DMS53 treated with DMSO at 0.1 percent for 48 hours (cell line): ENCODE data around the gene ZNF654.
"Not testable (repeated sequence)": the region's sequence is repeated elsewhere in the genome, so short reads cannot be mapped to it uniquely, and the experiment has no call there.

ENCODE experiments used
- DNase-seq: peaks from one replicate; lab custom pipeline; 2025; ENCODE audit not compliant: unreplicated experiment; lab: John Stamatoyannopoulos, UW

ZNF654 gene

GRCh38 chr3:88059380-88060170 lies 520 bp downstream of the ZNF654 start:
- no peak for DNase-seq

DNA sequence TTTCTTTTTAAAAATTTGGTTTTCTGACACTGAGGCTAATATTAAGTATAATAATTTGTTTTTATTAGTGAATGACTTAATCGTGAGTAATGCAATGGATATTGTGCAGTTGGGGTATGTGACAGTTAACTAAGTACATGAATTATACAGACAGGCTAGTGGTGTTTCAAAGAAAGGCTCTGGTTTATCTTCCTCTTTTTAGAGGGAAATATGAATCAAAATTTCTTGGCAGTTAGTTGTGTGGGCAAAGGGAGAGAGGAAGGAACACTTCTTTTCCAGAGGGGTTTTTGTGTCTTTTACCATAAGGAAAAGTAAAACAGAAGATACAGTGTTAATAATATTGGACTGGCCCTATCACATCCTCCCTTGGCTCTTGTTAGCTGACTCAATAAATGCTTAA lies 2.7 kb downstream of the ZNF654 start:
- DNase-seq: no peak

DNA sequence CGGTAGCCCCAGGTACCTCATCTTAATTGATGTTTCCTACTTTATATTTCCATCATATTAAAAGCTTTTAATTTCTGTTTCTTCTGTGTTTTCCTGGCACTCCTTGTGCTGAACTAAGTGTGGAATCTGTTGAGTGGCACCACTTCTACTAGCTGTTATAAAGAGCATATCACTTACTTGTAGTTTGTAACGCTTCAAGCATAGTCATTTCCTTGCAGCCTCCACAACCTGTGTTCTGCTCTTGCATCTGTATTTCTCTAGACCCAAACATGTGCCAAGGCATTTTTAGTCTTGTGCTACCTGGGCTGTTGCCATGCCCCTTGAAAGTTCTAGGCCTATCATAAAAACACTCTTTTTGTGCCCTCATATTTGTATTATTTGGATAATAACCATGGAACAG lies 16.0 kb downstream of the ZNF654 start:
- DNase-seq: no peak

DNA sequence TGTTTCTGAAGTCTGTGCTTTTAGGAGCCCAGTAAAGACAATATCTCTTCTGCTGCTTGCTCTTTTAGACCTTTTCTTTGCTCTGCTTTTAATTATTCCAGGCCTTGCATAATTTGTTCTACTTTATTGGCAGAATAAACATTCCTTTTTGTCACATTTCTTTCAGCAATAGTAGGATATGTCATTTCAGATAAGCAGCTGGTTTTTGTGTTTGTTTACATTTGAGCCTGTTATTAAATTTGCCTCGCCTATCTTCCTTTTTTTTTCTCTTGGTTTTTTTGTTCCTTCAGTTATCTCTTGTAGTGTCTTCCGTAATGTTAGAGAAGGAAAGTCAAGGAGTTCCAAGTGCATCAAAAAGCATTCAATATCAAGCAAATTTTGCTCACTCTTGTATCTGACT lies 16.4 kb downstream of the ZNF654 start:
- DNase-seq: no peak

GRCh38 chr3:88076712-88077111 lies 17.7 kb downstream of the ZNF654 start:
- no peak for DNase-seq

DNA sequence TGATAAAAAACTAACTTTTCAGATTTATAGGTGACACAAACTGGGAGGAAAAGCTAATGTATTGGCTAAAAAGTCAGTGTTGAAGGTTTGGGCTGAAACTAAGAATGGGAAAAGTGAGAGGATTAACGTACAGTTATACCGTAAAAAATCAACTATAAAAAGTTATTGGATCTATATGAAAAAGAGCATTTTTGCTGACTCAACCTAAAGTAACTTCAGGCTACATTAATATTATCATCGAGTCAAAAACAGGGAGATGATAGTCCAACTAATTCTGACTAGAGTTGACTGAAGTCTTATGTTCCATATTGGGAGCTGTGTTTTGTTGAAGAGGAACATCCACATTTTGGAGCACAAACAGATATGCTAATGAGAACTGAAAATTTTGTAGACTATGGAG lies 19.9 kb downstream of the ZNF654 start:
- DNase-seq: no peak

DNA sequence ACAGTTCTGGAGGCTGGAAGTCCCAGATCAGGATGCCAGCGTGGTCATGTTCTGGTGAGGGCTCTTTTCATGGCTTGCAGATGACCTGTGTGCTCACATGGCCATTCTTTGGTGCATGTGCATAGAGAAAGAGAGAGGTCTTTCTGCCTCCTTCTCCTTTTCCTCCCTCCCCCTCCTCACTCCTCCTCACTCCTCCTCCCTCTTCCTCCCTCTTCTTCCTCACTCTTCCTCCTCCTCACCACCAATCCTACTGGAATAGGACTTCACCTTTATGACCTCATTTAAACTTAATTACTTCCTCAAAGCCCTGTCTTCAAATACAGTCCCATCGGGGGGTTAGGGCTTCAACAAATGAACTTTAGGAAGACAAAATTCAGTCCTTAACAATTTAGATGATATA lies 23.8 kb downstream of the ZNF654 start:
- DNase-seq: no peak

- DNase-seq: no peak
Observed at GRCh38 chr3:88084097-88084501, 25.0 kb downstream of the ZNF654 start.

DNA sequence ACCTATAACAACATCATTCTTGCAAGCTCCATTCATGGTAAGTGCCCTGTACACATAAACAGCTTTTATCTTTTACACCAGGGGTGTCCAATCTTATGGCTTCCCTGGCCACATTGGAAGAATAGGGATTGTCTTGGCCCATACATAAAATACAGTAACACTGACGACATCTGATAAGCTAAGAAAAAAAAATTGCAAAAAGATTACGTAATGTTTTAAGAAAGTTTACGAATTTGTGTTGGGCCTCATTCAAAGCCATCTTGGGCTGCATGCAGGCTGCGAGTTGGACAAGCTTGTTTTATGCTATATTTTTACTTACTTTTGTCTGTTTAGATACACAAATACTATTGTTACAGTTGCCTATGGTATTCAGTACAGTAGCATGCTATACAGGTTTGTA lies 31.6 kb downstream of the ZNF654 start:
- DNase-seq: no peak

- no peak for DNase-seq
Observed at GRCh38 chr3:88092270-88092669, 33.2 kb downstream of the ZNF654 start.

- no peak for DNase-seq
Observed at GRCh38 chr3:88093266-88093665, 34.2 kb downstream of the ZNF654 start.

DNA sequence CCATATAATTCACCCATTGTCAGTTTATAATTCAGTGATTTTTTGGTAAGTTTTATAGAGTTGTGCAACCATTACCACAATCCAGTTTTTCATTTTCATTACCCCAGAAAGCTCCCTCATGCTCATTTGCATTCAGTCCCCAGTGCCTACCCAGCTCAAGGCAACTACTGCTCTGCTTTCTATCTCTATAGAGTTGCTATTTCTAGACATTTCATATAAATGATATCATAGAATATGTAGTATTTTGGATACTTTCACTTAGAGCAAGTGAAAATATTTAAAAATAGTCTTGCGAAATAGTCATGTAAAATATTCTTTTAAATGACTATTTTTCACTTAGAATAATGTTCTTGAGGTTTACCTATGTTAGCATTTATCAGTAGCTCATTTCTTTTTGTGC lies 42.1 kb downstream of the ZNF654 start:
- no peak for DNase-seq

DNA sequence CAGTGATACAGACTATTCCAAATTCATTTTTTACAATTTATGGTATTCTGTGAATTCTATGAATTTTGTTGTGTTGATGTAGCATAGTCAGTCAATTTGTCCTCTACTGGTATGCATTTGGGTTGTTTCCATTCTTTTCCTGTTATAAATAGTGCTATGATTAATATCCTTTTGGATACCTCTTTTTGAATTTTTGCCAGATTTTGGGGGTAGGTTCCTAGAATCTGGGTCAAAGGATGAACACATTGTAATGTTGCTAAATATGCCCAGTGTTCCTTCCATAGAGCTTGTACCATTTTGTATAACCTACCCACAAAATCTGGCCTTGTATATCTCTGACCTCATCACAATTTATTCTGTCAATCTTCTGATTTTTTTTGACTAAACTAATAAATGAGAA lies 46.3 kb downstream of the ZNF654 start:
- DNase-seq: no peak

GRCh38 chr3:88112289-88112688 lies 53.2 kb downstream of the ZNF654 start:
- no peak for DNase-seq

GRCh38 chr3:88113311-88114162 lies 54.5 kb downstream of the ZNF654 start:
- no peak for DNase-seq

DNA sequence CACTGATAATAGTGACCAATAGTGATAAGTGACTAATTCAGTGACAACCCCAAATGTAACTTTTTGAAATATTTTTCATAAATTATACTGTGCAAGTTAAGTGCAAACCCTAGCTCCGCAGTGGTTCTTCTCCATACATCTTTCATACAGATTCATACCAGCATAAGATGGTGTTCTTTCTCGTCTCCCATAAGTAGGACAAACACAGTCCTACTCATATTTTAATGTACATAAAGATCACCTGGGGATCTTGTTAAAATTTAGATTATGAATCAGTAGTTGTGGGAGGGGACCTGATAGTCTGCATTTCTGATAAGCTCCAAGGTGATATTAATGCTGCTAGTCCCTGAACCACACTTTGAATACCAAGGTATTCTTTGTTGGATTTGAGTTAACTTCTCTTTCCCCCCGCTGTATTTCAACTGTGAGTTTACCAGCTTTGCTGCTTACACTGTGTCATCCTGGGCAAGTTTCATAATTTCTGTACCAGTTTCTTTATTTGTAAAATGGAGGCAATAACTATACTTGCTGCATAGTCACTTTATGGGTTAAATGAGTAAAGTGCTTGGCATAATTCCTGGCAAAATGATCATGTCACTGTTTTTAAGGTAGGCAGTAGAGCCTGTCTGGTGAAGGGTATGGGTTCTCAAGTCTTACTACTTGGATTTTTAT lies 56.0 kb downstream of the ZNF654 start:
- no peak for DNase-seq

DNA sequence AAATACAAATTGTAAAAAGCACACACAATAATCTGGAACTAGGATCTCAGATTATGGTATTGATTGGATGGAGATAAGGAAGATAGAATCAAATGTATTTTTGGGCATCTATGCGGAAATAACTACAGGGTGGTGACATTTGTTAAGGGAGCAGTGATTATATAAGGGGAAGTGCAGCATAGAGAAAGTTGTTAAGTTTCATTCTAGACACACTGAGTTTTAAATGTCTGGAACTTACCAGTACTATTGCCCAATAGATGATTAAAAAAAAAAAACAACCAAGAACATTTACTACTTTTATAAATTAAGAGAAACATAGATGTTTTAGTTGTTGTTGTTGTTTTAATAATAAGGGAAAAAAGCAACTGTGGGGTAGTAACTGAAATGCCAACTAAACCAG lies 58.6 kb downstream of the ZNF654 start:
- DNase-seq: no peak

DNA sequence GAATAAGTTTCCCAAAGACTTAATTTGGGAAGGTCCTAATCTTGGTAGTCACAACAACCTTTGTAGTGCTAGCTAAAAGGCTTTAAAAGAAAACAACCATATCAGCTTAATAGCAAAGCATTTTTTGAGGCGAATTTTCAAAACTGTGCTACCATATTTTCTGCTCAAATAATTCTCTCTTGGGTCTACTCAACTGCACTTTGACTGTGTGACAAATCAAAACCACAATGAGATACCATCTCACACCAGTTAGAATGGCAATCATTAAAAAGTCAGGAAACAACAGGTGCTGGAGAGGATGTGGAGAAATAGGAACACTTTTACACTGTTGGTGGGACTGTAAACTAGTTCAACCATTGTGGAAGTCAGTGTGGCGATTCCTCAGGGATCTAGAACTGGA lies 59.5 kb downstream of the ZNF654 start:
- not testable (repeated sequence) for DNase-seq

- DNase-seq: no peak
Observed at GRCh38 chr3:88123526-88123925, 64.5 kb downstream of the ZNF654 start.

DNA sequence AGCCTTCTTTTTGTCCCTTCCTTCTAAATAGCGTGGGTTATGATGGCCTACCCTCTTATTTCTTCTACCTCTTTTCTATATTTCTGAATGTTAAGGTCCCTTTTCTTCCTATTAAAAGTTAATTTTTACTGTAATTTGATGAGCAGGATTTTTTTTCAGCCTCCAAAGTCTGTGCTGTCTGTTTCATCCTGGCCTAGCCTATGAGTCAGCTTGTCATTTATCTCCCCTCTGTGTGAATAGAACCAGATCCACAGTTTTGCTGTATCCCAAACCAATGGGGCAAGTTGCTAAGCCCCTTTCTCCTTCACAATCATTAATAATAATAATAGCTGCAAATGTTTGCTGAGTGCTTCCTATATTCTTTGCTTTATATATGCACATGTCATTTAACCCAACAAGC lies 72.6 kb downstream of the ZNF654 start:
- no peak for DNase-seq

- no peak for DNase-seq
Observed at GRCh38 chr3:88132894-88133293, 73.8 kb downstream of the ZNF654 start.
